Mesothelial cell of epicardium (in vitro differentiated cells): ENCODE data around the gene TMIGD1. TPM values are rescaled to one million over a fixed set of nuclear protein-coding genes. Genes with fewer than 3 reads are reported as not detected.

ENCODE experiments used
- DNase-seq, 2 experiments: peaks; one replicate each; pipeline ENCODE4 v3.0.0; 2021; ENCODE audit warnings: low spot score in 2 of 2; ENCODE audit not compliant: unreplicated experiment in 2 of 2
- H3K27ac Mint-ChIP-seq: 2 replicates; pipeline ENCODE4 v1.8.0; 2021; ENCODE audit warnings: mixed read lengths
- H3K27me3 Mint-ChIP-seq: 2 replicates; pipeline ENCODE4 v1.8.0; 2021; ENCODE audit warnings: low read depth, mixed read lengths
- H3K36me3 Mint-ChIP-seq: 2 replicates; pipeline ENCODE4 v1.8.0; 2021; ENCODE audit warnings: mixed read lengths
- H3K4me1 Mint-ChIP-seq: 2 replicates; pipeline ENCODE4 v1.8.0; 2021; ENCODE audit warnings: mixed read lengths
- H3K4me3 Mint-ChIP-seq: 2 replicates; pipeline ENCODE4 v1.8.0; 2021; ENCODE audit warnings: mild to moderate bottlenecking, moderate library complexity, mixed read lengths
- H3K9me3 Mint-ChIP-seq: 2 replicates; pipeline ENCODE4 v1.8.0; 2021; ENCODE audit warnings: mixed read lengths
- CTCF ChIP-seq: fragments of 200-600 bp; sonication (generic); IDR thresholded peaks from one replicate; pipeline ENCODE4 v1.5.0; 2021; ENCODE audit warnings: antibody characterized with exemption; ENCODE audit not compliant: unreplicated experiment
- total RNA-seq: library from RNA; stranded (reverse); gene quantifications from 3 replicates; pipeline ENCODE4 v1.2.1, GENCODE V29; 2021

Gene TMIGD1
- total RNA-seq, 1 donor from 2014 or later = not detected

GRCh38 chr17:30363715-30364202, 29.9 kb upstream of the TMIGD1 start:
- Mint-ChIP-seq H3K27ac (no peak overlapping the region), H3K9me3 (peaks cover 11% of the 10 kb centered on the region), H3K4me1 (no peaks in the 10 kb centered on the region), H3K36me3 (no peaks in the 10 kb centered on the region), H3K4me3 (no peak overlapping the region), H3K27me3 (no peaks in the 10 kb centered on the region)
- no peak for DNase-seq
- TF ChIP-seq CTCF = no peak

- Mint-ChIP-seq H3K9me3 (peaks cover 11% of the 10 kb centered on the region), H3K36me3 (no peaks in the 10 kb centered on the region), H3K27me3 (no peaks in the 10 kb centered on the region), H3K4me3 (no peak overlapping the region), H3K4me1 (no peaks in the 10 kb centered on the region), H3K27ac (no peak overlapping the region)
- no peak for DNase-seq
- TF ChIP-seq CTCF = no peak
Measured at GRCh38 chr17:30361766-30362279, 28.0 kb upstream of the TMIGD1 start.

- H3K27ac Mint-ChIP-seq = no peak overlapping the region
- no peak for DNase-seq
- peaks cover 11% of the 10 kb centered on the region for H3K9me3 Mint-ChIP-seq
- no peak overlapping the region for H3K4me3 Mint-ChIP-seq
- H3K27me3 Mint-ChIP-seq = no peaks in the 10 kb centered on the region
- H3K4me1 Mint-ChIP-seq = no peaks in the 10 kb centered on the region
- no peaks in the 10 kb centered on the region for H3K36me3 Mint-ChIP-seq
- no peak for TF ChIP-seq CTCF
Measured at GRCh38 chr17:30360086-30360808, 26.4 kb upstream of the TMIGD1 start.

- H3K9me3 Mint-ChIP-seq = peaks cover 11% of the 10 kb centered on the region
- no peaks in the 10 kb centered on the region for H3K36me3 Mint-ChIP-seq
- no peaks in the 10 kb centered on the region for H3K4me1 Mint-ChIP-seq
- no peak overlapping the region for H3K4me3 Mint-ChIP-seq
- H3K27me3 Mint-ChIP-seq = no peaks in the 10 kb centered on the region
- no peak for TF ChIP-seq CTCF
- DNase-seq = no peak
- no peak overlapping the region for H3K27ac Mint-ChIP-seq
Measured at GRCh38 chr17:30358055-30358760, 24.4 kb upstream of the TMIGD1 start.

- no peaks in the 10 kb centered on the region for H3K4me1 Mint-ChIP-seq
- no peak overlapping the region for H3K4me3 Mint-ChIP-seq
- H3K36me3 Mint-ChIP-seq = no peaks in the 10 kb centered on the region
- H3K27ac Mint-ChIP-seq = no peak overlapping the region
- TF ChIP-seq CTCF = no peak
- DNase-seq = no peak
- H3K9me3 Mint-ChIP-seq = peaks cover 11% of the 10 kb centered on the region
- no peaks in the 10 kb centered on the region for H3K27me3 Mint-ChIP-seq
Measured at GRCh38 chr17:30357476-30357875, 23.6 kb upstream of the TMIGD1 start.
